ENCODE measurements around the gene CR1L. TPM values are rescaled to one million over a fixed set of nuclear protein-coding genes. Genes with fewer than 3 reads are reported as not detected.

The CR1L gene
- total RNA-seq, 1 experiment from 2014 or later, result 13.7 TPM

DNA sequence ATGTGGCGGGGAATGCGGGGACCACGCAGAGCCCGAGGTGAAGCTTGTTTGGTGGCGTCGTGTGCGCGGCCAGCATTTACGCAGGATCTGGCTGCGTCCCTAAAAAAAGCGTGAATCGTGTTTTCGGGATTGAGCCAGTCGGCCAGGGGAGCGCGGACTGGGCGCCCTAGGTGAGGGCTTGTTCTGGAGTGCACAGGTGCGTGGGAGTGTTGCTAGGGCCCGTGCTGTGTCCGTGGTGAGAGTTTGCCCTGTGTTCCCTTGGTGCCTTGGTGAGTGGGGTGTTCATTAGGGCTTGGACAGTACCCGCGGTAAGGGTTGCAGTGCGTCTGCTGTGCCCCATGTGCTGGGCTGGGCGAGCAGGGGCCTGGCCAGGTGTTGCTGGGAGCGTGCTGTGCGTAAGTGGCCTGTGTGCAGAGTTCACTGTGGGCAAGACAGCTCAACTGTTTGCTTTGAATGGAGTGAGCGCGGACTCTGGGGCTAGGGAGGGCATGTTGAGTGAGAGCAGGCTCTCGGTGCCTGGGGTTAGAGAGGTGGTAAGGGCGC is 107.6 kb downstream of the CR1L start:
- DNase-seq (ENCODE audit: low spot score) (peak; percentile 29), ATAC-seq (peak; percentile 12)
- H3K9me3 Mint-ChIP-seq, result peaks cover 6% of the 10 kb centered on the region; the same call in 1 of the 2 replicates
- peaks cover 67% of the 10 kb centered on the region for H3K4me1 Mint-ChIP-seq
- no peaks in the 10 kb centered on the region for H3K27me3 Mint-ChIP-seq (ENCODE audit: low read depth)
- H3K36me3 Mint-ChIP-seq, result peaks cover 15% of the 10 kb centered on the region
- TF ChIP-seq, protein P1, sequence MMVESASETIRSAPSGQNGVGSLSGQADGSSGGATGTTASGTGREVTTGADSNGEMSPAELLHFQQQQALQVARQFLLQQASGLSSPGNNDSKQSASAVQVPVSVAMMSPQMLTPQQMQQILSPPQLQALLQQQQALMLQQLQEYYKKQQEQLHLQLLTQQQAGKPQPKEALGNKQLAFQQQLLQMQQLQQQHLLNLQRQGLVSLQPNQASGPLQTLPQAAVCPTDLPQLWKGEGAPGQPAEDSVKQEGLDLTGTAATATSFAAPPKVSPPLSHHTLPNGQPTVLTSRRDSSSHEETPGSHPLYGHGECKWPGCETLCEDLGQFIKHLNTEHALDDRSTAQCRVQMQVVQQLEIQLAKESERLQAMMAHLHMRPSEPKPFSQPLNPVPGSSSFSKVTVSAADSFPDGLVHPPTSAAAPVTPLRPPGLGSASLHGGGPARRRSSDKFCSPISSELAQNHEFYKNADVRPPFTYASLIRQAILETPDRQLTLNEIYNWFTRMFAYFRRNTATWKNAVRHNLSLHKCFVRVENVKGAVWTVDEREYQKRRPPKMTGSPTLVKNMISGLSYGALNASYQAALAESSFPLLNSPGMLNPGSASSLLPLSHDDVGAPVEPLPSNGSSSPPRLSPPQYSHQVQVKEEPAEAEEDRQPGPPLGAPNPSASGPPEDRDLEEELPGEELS (CRISPR knock-in tag; IDR thresholded peaks at IDR 0.05), result 0 out of 2 replicates have a peak, but pooled peaks have one; percentile 3
- TF ChIP-seq, protein P2, sequence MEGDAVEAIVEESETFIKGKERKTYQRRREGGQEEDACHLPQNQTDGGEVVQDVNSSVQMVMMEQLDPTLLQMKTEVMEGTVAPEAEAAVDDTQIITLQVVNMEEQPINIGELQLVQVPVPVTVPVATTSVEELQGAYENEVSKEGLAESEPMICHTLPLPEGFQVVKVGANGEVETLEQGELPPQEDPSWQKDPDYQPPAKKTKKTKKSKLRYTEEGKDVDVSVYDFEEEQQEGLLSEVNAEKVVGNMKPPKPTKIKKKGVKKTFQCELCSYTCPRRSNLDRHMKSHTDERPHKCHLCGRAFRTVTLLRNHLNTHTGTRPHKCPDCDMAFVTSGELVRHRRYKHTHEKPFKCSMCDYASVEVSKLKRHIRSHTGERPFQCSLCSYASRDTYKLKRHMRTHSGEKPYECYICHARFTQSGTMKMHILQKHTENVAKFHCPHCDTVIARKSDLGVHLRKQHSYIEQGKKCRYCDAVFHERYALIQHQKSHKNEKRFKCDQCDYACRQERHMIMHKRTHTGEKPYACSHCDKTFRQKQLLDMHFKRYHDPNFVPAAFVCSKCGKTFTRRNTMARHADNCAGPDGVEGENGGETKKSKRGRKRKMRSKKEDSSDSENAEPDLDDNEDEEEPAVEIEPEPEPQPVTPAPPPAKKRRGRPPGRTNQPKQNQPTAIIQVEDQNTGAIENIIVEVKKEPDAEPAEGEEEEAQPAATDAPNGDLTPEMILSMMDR (IDR thresholded peaks at IDR 0.05), result no peak
- TF ChIP-seq JAZF1 (CRISPR knock-in tag; IDR thresholded peaks at IDR 0.05) (no peak), ZNF232 (CRISPR knock-in tag; IDR thresholded peaks at IDR 0.05) (peak; percentile 29; the same call in 1 of the 2 replicates), FOXP1 (CRISPR knock-in tag; IDR thresholded peaks at IDR 0.05; ENCODE audit: borderline replicate concordance) (peak; percentile 9; the same call in 1 of the 2 replicates)
- ChIA-PET POLR2A (interaction anchor here (0.6 kb wide), 1 partner anchor 1448 kb away, joined by 3 read pairs; no protein-coding TSS in a partner anchor), CTCF (interaction anchor here (0.6 to 2.1 kb wide), 6 partner anchors 41 to 1245 kb away, joined by 3 to 9 read pairs (median 4); no protein-coding TSS in a partner anchor)
- peak overlapping the region; percentile 99 for H3K4me3 Mint-ChIP-seq
- H3K27ac Mint-ChIP-seq, result peak overlapping the region; percentile 95

DNA sequence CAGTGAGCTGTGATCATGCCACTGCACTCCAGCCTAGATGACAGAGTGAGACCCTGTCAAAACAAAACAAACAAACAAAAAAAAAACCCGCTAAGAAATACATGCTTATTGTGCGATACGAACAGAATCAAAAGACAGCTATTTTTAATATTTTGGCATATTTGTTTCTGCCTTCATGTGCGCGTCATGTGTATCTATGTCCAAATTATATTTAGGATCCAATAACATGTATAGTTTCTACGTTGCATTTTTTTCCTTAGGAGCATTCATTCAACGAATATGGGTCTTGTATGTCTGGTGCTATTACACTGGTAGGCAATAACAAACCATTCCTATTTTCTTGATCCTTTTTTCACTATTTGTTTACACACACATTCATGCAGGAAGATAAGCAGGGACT is 108.7 kb downstream of the CR1L start:
- Mint-ChIP-seq H3K27me3 (ENCODE audit: low read depth) (no peaks in the 10 kb centered on the region), H3K36me3 (peaks cover 26% of the 10 kb centered on the region), H3K27ac (peak overlapping the region; percentile 24), H3K4me1 (peaks cover 56% of the 10 kb centered on the region), H3K4me3 (peak overlapping the region; percentile 99), H3K9me3 (no peaks in the 10 kb centered on the region)
- TF ChIP-seq, protein P3, sequence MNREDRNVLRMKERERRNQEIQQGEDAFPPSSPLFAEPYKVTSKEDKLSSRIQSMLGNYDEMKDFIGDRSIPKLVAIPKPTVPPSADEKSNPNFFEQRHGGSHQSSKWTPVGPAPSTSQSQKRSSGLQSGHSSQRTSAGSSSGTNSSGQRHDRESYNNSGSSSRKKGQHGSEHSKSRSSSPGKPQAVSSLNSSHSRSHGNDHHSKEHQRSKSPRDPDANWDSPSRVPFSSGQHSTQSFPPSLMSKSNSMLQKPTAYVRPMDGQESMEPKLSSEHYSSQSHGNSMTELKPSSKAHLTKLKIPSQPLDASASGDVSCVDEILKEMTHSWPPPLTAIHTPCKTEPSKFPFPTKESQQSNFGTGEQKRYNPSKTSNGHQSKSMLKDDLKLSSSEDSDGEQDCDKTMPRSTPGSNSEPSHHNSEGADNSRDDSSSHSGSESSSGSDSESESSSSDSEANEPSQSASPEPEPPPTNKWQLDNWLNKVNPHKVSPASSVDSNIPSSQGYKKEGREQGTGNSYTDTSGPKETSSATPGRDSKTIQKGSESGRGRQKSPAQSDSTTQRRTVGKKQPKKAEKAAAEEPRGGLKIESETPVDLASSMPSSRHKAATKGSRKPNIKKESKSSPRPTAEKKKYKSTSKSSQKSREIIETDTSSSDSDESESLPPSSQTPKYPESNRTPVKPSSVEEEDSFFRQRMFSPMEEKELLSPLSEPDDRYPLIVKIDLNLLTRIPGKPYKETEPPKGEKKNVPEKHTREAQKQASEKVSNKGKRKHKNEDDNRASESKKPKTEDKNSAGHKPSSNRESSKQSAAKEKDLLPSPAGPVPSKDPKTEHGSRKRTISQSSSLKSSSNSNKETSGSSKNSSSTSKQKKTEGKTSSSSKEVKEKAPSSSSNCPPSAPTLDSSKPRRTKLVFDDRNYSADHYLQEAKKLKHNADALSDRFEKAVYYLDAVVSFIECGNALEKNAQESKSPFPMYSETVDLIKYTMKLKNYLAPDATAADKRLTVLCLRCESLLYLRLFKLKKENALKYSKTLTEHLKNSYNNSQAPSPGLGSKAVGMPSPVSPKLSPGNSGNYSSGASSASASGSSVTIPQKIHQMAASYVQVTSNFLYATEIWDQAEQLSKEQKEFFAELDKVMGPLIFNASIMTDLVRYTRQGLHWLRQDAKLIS (CRISPR knock-in tag; IDR thresholded peaks at IDR 0.05; ENCODE audit: borderline replicate concordance), result no peak
- TF ChIP-seq TEAD4 (CRISPR knock-in tag; IDR thresholded peaks at IDR 0.05) (no peak), GABPB1 (CRISPR knock-in tag; IDR thresholded peaks at IDR 0.05) (no peak), TP53 (CRISPR knock-in tag; IDR thresholded peaks at IDR 0.05) (no peak), NFATC4 (CRISPR knock-in tag; IDR thresholded peaks at IDR 0.05) (no peak)
- TF ChIP-seq, protein P4, sequence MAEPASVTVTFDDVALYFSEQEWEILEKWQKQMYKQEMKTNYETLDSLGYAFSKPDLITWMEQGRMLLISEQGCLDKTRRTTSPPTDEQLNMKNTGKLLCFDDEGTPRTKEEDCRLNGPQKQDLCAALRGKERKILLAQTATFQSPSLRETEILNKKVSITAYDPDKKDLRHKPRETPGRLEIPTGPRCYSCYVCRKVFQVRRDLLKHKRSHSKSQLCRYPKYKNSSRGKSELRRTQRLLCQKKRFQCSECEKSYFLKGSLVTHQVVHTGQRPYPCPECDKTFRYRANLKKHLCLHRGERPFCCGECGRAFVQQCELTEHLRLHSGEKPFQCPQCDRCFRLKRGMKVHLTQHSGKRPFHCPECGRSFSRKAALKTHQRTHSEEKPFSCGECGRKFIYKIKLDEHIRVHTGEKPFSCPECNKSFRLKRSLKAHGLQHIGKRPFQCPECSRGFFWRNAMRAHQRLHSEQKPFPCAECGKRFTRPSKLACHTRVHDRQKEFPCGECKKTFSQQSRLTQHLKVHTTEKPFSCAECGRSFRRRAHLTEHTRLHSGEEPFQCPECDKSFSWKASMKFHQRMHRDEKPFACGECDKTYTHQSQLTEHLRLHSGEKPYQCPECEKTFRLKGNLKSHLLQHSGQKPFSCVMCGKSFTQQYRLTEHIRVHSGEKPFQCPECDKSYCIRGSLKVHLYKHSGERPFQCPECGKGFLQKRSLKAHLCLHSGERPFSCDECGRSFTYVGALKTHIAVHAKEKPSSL (CRISPR knock-in tag; conservative IDR thresholded peaks at IDR 0.05), result no peak
- TF ChIP-seq, protein P5, sequence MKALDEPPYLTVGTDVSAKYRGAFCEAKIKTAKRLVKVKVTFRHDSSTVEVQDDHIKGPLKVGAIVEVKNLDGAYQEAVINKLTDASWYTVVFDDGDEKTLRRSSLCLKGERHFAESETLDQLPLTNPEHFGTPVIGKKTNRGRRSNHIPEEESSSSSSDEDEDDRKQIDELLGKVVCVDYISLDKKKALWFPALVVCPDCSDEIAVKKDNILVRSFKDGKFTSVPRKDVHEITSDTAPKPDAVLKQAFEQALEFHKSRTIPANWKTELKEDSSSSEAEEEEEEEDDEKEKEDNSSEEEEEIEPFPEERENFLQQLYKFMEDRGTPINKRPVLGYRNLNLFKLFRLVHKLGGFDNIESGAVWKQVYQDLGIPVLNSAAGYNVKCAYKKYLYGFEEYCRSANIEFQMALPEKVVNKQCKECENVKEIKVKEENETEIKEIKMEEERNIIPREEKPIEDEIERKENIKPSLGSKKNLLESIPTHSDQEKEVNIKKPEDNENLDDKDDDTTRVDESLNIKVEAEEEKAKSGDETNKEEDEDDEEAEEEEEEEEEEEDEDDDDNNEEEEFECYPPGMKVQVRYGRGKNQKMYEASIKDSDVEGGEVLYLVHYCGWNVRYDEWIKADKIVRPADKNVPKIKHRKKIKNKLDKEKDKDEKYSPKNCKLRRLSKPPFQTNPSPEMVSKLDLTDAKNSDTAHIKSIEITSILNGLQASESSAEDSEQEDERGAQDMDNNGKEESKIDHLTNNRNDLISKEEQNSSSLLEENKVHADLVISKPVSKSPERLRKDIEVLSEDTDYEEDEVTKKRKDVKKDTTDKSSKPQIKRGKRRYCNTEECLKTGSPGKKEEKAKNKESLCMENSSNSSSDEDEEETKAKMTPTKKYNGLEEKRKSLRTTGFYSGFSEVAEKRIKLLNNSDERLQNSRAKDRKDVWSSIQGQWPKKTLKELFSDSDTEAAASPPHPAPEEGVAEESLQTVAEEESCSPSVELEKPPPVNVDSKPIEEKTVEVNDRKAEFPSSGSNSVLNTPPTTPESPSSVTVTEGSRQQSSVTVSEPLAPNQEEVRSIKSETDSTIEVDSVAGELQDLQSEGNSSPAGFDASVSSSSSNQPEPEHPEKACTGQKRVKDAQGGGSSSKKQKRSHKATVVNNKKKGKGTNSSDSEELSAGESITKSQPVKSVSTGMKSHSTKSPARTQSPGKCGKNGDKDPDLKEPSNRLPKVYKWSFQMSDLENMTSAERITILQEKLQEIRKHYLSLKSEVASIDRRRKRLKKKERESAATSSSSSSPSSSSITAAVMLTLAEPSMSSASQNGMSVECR (CRISPR knock-in tag; IDR thresholded peaks at IDR 0.05; ENCODE audit: borderline replicate concordance), result no peak
- TF ChIP-seq, protein P6, sequence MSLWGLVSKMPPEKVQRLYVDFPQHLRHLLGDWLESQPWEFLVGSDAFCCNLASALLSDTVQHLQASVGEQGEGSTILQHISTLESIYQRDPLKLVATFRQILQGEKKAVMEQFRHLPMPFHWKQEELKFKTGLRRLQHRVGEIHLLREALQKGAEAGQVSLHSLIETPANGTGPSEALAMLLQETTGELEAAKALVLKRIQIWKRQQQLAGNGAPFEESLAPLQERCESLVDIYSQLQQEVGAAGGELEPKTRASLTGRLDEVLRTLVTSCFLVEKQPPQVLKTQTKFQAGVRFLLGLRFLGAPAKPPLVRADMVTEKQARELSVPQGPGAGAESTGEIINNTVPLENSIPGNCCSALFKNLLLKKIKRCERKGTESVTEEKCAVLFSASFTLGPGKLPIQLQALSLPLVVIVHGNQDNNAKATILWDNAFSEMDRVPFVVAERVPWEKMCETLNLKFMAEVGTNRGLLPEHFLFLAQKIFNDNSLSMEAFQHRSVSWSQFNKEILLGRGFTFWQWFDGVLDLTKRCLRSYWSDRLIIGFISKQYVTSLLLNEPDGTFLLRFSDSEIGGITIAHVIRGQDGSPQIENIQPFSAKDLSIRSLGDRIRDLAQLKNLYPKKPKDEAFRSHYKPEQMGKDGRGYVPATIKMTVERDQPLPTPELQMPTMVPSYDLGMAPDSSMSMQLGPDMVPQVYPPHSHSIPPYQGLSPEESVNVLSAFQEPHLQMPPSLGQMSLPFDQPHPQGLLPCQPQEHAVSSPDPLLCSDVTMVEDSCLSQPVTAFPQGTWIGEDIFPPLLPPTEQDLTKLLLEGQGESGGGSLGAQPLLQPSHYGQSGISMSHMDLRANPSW (CRISPR knock-in tag; conservative IDR thresholded peaks at IDR 0.05; ENCODE audit: low read depth), result no peak
- TF ChIP-seq, protein P7, sequence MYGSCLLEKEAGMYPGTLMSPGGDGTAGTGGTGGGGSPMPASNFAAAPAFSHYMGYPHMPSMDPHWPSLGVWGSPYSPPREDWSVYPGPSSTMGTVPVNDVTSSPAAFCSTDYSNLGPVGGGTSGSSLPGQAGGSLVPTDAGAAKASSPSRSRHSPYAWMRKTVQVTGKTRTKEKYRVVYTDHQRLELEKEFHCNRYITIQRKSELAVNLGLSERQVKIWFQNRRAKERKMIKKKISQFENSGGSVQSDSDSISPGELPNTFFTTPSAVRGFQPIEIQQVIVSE (CRISPR knock-in tag; IDR thresholded peaks at IDR 0.05; ENCODE audit: borderline replicate concordance), result no peak
- DNase-seq (ENCODE audit: low spot score) (no peak), ATAC-seq (no peak)
- ChIA-PET CTCF (interaction anchor here (1.0 to 2.1 kb wide), 3 partner anchors 42 to 209 kb away, joined by 3 to 9 read pairs (median 3); no protein-coding TSS in a partner anchor), POLR2A (no interaction called here)

Data from WTC11 (cell line).